Esophagus mucosa (tissue), 1 donor: ENCODE data around the gene CARMIL1. TPM values are rescaled to one million over a fixed set of nuclear protein-coding genes. Genes with fewer than 3 reads are reported as not detected.

ENCODE experiments used
- ATAC-seq: fragments of 200-7000 bp; cut with Tn5 transposase; one replicate; pipeline ENCODE4 v1.9.1; 2020
- total RNA-seq: library from RNA; stranded (reverse); gene quantifications from one replicate; pipeline ENCODE4 v1.2.4, GENCODE V29; 2023
- donor health status: DM: yes; HTN: yes; CAD: no.

CARMIL1 gene
- total RNA-seq, 1 donor from 2014 or later = 18.2 TPM

DNA sequence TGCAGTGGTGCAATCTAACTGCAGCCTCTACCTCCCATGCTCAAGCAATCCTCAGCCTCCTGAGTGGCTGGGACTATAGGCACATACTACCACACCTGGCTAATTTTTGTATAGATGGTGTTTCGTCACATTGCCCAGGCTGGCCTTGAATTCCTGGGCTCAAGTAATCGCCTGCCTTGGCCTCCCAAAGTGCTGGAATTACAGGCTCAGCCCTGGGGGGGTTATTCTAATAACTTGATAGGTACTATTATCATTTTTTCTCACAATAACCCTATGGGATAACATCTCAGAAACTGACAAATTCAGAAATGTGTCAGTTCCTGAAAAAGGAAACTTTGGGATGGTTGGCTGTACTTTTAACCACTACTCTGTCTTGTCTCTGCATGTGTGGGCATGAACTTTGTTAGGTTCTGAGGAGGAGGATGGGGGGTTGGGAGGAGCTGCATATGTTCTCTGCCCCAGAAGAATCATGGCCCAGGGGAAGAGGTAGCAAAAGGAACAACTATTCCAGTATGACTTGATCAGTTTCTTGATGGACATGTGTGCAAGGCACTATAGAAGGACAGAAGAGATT lies 169.9 kb downstream of the CARMIL1 start:
- ATAC-seq = no peak

- no peak for ATAC-seq
Observed at GRCh38 chr6:25449774-25450173, 170.6 kb downstream of the CARMIL1 start.

DNA sequence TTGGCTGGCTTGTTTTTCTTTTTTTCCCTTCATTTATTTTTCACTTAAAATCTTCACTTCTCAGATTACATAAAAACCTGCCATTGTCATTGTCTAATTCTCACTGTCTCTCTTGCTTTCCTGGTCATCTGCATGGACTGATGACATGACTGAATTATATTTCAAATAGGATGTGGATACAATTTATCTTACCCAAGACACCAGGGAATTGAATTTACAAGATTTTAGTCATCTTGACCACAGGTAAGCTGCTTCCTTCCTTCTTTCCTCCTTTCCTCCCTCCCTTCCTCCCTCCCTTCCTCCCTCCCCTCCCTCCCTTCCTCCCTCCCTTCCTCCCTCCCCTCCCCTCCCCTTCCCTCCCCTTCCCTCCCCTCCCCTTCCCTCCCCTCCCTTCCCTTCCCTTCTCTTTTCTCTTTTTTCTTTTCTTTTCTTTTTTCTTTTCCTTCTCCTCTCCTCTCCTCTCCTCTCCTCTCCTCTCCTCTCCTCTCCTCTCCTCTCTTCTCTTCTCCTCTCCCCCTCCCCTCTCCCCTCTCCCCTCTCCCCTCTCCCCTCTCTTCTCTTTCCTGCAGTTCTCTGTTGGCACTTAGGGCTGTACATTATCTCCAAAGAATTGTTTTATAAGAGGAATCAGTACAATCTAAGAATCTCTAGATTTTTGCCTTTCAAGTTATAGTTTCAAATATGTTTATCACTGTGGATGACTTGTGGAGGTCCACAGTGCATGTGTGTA lies 171.5 kb downstream of the CARMIL1 start:
- ATAC-seq = no peak

- no peak for ATAC-seq
Observed at GRCh38 chr6:25452031-25452430, 172.9 kb downstream of the CARMIL1 start.

GRCh38 chr6:25453288-25453687 lies 174.1 kb downstream of the CARMIL1 start:
- ATAC-seq = no peak

DNA sequence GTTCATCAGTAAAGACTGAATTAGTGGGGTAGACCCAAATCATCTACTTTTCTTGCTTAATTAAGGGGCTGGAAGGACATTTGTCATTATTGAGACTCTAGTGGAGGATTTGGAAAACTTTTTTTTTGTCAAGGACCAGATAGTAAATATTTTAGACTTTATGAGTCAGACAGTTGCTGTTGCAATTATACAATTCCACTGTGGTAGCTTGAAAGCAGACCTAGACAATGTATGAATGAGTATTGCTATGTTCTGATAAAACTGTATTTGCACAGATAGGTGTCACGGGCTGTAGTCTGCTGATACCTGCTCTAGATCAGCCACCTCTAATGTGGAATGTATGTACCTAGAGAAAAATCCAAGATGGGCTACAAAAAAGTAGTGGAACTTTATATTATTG lies 175.0 kb downstream of the CARMIL1 start:
- ATAC-seq = no peak

- no peak for ATAC-seq
Observed at GRCh38 chr6:25456249-25457040, 177.3 kb downstream of the CARMIL1 start.

GRCh38 chr6:25457516-25457915 lies 178.3 kb downstream of the CARMIL1 start:
- no peak for ATAC-seq

DNA sequence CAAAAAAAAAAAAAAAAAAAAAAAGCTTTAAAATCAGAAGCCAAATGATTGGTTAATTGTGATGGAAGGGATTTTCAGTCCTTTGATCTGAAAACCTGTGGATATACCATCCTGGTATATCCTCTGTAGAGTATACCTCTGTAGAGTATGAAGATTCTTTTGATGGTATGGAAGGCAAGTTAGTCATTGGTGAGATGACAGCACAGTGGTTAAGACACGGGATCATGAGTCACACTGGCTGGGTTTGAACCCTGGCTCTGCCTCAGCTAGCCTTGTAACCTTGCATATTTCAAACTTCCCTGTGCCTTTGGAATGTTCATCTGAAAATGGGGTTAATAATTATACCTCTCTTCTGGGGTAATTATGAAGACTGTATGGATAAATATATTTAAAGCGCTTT lies 179.3 kb downstream of the CARMIL1 start:
- ATAC-seq = peak; percentile 85

DNA sequence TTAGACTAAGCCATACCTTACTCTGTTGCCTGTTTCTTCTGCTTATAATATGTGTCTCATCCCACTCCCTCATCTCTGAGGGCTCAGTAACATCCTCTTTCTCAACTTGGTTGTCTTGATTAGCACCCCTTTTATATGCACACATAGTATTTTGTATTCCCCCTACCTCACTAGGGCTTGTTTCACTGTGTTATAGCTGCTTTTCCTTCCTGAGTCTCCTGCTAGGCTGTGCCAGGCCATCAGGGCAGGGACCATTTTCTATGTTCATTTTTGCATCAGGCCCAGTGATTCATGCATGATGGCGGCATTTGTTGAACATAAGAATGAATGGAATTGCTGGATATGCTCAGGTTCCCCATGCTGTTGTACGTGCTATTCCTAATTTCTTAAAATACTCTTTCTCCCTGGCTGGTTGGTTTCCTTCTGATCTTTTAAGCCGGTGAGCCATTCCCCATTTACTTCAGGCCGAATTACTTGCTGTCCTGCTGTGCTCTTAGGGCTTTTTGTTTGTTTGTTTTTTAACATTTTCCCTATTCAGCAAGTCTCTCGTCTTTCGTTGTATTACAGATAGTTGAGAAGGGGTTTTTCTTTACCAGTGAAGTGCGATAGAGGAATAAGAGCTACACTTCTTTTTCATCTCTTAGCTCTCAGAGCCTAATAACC lies 183.2 kb downstream of the CARMIL1 start:
- no peak for ATAC-seq

GRCh38 chr6:25463441-25463840 lies 184.3 kb downstream of the CARMIL1 start:
- ATAC-seq = no peak

DNA sequence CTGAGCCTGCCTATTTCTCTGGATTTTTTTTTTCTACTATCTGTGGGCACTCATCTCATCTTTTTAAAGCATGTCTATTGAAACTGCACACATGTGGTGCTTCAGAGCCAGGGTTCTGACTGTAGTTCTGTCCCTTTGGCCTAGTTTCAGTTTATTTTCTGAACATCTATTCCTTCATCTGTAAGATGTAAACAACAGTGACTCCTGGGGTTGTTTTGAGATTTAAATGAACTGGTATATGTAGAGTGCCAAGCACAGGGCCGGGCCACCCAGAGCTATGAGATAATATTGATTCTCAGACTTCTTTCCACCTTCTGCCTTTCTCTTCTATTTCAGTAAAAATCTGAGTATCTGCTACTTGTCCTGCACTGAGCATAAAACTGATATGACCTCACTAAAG lies 185.1 kb downstream of the CARMIL1 start:
- no peak for ATAC-seq

DNA sequence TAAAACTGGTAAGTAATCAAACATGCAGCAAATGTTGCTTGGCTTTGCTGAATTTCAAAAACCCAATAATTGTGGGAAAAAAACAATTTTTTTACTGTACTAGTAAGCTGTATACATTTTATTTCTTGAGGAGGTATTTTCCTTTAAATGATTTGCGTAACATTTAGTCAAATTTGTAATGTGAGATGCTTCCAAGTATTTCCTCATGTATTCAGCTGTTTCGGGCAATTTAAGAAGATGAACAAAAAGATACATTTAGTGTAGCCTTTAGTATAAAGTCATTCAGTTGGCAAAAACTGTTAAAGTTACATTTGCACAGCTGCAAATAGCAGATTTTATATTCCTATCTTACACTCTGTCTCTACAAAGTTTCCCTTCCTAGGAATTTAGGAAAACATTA lies 186.8 kb downstream of the CARMIL1 start:
- no peak for ATAC-seq

GRCh38 chr6:25468881-25469280 lies 189.7 kb downstream of the CARMIL1 start:
- ATAC-seq = no peak

DNA sequence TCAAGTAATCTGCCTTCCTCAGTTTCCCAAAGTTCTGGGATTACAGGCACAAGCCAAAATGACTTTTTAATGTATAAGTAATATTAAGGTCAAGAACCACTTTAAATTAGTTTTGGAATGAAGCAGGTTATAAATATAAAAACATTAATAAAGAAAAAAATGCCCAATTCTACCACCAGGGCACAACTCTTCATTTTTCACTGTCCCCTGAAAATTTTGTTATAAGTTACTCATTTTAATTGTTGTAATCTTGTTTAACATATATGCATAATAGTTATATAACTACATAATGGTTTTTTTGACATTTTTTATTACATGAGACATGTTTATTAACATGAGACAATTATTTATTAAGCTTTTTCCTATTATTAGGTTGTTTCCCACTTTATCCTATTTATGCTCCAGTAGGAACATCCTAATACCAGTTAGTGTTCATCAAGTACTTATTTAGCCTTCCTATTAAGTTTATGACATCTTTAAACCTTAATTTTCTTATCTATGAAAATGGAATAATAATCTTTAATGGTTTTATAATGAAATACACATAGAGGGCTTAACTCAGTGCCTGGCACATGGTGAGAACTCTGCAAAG lies 190.7 kb downstream of the CARMIL1 start:
- no peak for ATAC-seq

DNA sequence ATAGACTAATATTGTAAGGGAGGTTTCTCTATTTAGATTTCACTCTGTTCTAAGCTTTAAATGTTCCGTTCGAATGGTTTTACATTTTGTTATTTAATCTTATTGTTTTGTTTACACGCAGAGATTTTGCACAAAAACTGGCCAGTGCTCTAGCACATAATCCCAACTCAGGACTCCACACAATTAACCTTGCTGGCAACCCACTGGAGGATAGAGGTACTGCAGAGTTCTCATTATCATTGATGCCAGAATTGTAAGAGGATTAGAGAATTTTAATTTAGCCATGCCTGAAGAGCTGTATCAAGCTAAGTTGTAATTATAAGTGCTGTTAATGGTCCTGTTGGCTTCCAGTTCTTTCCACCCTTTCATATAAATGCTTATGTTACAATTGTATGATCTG lies 193.1 kb downstream of the CARMIL1 start:
- no peak for ATAC-seq

- no peak for ATAC-seq
Observed at GRCh38 chr6:25472906-25473305, 193.7 kb downstream of the CARMIL1 start.

DNA sequence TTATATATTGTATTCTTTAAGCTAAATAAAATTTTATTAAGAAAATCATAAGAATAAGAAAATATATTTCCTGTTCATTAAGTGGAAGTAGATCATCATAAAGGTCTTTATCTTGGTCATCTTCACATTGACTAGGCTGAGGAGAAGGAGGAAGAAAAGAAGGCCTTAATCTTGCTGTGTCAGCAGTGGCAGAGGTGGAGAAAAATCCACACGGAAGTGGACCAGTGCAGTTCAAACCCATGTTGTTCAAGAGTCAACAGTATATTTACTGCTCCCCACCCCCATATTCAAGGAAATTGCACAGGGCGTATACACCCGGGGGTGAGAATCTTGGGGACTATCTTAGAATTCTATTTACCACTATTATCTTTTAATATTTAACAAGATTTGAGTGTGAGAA lies 194.3 kb downstream of the CARMIL1 start:
- no peak for ATAC-seq

DNA sequence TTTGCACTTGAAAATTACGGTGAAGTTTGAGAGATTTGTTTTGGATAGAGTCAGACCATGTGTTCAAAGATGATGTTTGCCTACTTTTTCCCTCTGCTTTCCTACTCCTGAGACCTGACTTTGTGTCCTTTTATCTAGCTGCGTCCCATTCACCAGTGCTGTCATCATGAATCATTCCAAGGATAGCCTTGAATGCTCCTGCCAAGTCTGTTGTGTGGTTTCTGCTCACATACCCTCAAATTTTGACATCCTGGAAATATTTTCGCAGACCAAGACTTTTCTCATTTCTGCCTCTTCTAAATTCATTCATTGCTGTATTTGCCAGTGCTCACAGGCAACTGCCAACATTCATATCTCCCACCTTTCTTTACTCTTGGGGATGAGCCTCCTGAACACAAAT lies 197.0 kb downstream of the CARMIL1 start:
- no peak for ATAC-seq

DNA sequence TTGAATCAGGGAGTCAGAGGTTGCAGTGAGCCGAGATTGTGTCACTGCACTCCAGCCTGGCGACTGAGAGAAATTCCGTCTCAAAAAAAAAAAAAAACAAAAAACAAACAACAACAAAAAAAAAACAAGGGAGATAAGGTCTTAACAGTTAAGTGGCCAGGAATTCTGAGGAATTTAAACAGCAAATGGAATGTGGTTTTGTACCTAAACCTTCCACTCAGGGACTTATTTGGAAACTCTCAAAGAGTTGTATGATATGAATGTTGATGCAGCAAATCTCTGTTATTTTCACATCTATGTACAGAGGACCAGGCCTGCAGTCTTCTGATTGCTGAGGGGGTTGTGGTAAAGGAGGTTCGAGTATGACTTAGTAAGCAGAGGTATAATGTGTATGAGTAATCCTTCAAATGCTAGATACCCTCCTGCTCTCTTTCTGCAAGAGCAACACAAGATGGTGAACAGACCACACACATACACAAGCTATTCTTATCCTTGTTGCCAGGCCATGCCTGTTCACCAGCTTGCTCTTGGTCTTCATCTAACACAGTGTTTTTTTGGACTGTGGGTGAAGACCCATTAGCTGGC lies 197.9 kb downstream of the CARMIL1 start:
- ATAC-seq = no peak

DNA sequence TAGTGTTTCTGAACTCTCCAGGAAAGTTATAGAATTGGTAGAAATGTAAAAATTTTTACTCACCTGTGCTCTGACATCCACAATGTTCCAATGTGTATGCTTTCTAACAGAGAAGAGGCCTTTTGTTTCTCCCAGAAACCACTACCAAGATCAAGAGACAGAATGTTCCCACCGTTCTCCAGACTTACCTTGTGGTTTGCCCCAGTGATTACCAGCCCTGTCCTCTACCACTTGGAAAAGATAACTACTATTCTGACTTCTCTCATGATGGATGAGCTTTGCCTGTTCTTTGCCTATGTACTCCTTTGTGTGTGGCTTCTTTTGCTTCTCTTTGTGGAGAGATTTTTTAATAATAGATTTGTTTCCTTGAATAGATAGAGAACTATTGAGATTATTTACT lies 199.8 kb downstream of the CARMIL1 start:
- no peak for ATAC-seq

DNA sequence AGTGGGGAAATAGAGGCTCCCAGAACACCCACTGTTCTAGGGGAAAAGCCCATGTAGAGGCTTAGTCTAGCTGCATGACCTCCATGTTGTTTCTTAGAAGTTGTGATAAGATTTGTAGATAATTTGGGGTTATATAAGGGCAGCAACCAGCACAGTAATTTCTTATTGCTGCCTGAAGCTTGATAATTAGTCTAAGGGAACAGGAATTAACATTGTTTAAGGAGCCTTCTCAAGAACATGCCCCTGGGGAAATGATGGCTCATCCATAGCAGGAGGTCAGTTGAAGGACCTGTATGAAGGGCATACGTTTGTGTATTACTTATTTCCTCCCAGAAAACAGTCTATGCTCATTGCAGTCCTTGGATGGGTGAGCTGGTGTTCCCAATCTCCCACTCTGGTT lies 202.1 kb downstream of the CARMIL1 start:
- ATAC-seq = no peak

DNA sequence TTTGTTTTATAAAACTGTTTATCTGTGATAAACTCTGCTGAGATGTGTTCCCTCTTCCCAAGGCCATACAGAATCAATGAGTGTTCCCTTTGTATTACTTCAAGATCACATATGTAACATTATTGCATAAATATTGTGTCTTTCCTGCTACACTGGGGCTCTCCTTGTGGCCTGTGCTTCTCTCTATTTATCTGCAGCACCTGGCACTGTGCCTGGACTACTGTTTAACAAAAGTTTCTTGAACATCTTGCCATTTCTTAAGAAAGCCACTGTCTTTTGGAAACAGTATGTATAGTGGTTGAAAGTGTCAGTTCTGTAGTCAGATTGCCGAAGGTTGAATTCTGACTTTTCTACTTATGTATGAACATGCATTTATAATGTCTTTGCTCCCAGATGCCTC lies 203.8 kb downstream of the CARMIL1 start:
- no peak for ATAC-seq
